Activated CD8-positive, alpha-beta memory T cell treated with anti-CD3 and anti-CD28 coated beads, Interleukin-2, amount 50 U/mL, for 1 hour (primary cell): ENCODE data around the gene DENND1B.
"Not testable (repeated sequence)": the region's sequence is repeated elsewhere in the genome, so short reads cannot be mapped to it uniquely, and the experiment has no call there.

Experiments used
- DNase-seq: peaks from one replicate; pipeline ENCODE4 v3.0.0-alpha.2; 2020; ENCODE audit errors: extremely low read depth

Gene DENND1B

GRCh38 chr1:197632651-197633050 is 142.6 kb downstream of the DENND1B start:
- DNase-seq: no peak

GRCh38 chr1:197632005-197632404 is 143.3 kb downstream of the DENND1B start:
- no peak for DNase-seq

GRCh38 chr1:197622371-197622770 is 152.9 kb downstream of the DENND1B start:
- no peak for DNase-seq

GRCh38 chr1:197621761-197622160 is 153.5 kb downstream of the DENND1B start:
- no peak for DNase-seq

- DNase-seq: no peak
Measured at GRCh38 chr1:197620714-197621163, 154.5 kb downstream of the DENND1B start.

- no peak for DNase-seq
Measured at GRCh38 chr1:197619008-197619640, 156.2 kb downstream of the DENND1B start.

GRCh38 chr1:197618061-197618460 is 157.2 kb downstream of the DENND1B start:
- no peak for DNase-seq

GRCh38 chr1:197615693-197616011 is 159.6 kb downstream of the DENND1B start:
- no peak for DNase-seq

GRCh38 chr1:197614916-197615692 is 160.2 kb downstream of the DENND1B start:
- no peak for DNase-seq

GRCh38 chr1:197606168-197606845 is 169.0 kb downstream of the DENND1B start:
- DNase-seq: no peak

GRCh38 chr1:197604302-197604701 is 171.0 kb downstream of the DENND1B start:
- DNase-seq: no peak

GRCh38 chr1:197600751-197601150 is 174.5 kb downstream of the DENND1B start:
- DNase-seq: no peak

GRCh38 chr1:197599789-197600188 is 175.5 kb downstream of the DENND1B start:
- no peak for DNase-seq

GRCh38 chr1:197598935-197599334 is 176.3 kb downstream of the DENND1B start:
- DNase-seq: no peak

- no peak for DNase-seq
Measured at GRCh38 chr1:197595304-197595904, 179.9 kb downstream of the DENND1B start.

- DNase-seq: no peak
Measured at GRCh38 chr1:197590687-197591086, 184.6 kb downstream of the DENND1B start.

- no peak for DNase-seq
Measured at GRCh38 chr1:197585809-197586208, 189.5 kb downstream of the DENND1B start.

GRCh38 chr1:197577580-197577979 is 197.7 kb downstream of the DENND1B start:
- no peak for DNase-seq

GRCh38 chr1:197575531-197575930 is 199.7 kb downstream of the DENND1B start:
- not testable (repeated sequence) for DNase-seq

- no peak for DNase-seq
Measured at GRCh38 chr1:197572169-197572568, 203.1 kb downstream of the DENND1B start.

- DNase-seq: no peak
Measured at GRCh38 chr1:197567442-197567841, 207.8 kb downstream of the DENND1B start.

- DNase-seq: no peak
Measured at GRCh38 chr1:197561041-197561440, 214.2 kb downstream of the DENND1B start.
